Measurements from ENCODE around the gene TRPM8.

TRPM8 gene

GRCh38 chr2:233994151-233994550 is 77.0 kb downstream of the TRPM8 start:
- TF ChIP-seq CTCF (IDR thresholded peaks at IDR 0.05; ENCODE audit: extremely low read depth, missing control alignments), result no peak
- no peak for DNase-seq (ENCODE audit: low spot score)

- DNase-seq (ENCODE audit: low spot score), result no peak
- no peak for TF ChIP-seq CTCF (IDR thresholded peaks at IDR 0.05; ENCODE audit: extremely low read depth, missing control alignments)
Measured at GRCh38 chr2:233996000-233996399, 78.8 kb downstream of the TRPM8 start.

GRCh38 chr2:233996461-233996860 is 79.3 kb downstream of the TRPM8 start:
- no peak for TF ChIP-seq CTCF (IDR thresholded peaks at IDR 0.05; ENCODE audit: extremely low read depth, missing control alignments)
- no peak for DNase-seq (ENCODE audit: low spot score)

GRCh38 chr2:233997707-233998106 is 80.5 kb downstream of the TRPM8 start:
- TF ChIP-seq CTCF (IDR thresholded peaks at IDR 0.05; ENCODE audit: extremely low read depth, missing control alignments), result no peak

GRCh38 chr2:233999182-233999581 is 82.0 kb downstream of the TRPM8 start:
- no peak for DNase-seq (ENCODE audit: low spot score)
- no peak for TF ChIP-seq CTCF (IDR thresholded peaks at IDR 0.05; ENCODE audit: extremely low read depth, missing control alignments)

More at GRCh38 chr2:233997707-233998106, 80.5 kb downstream of the TRPM8 start:
- no peak for DNase-seq (ENCODE audit: low spot score)

- TF ChIP-seq CTCF (IDR thresholded peaks at IDR 0.05; ENCODE audit: extremely low read depth, missing control alignments), result no peak
- no peak for DNase-seq (ENCODE audit: low spot score)
Measured at GRCh38 chr2:234001380-234002160, 84.4 kb downstream of the TRPM8 start.

GRCh38 chr2:234002281-234002680 is 85.1 kb downstream of the TRPM8 start:
- DNase-seq (ENCODE audit: low spot score), result no peak
- no peak for TF ChIP-seq CTCF (IDR thresholded peaks at IDR 0.05; ENCODE audit: extremely low read depth, missing control alignments)
